Spleen (tissue), 11 donors: ENCODE results near the gene UBALD2. TPM values are rescaled to one million over a fixed set of nuclear protein-coding genes. Genes with fewer than 3 reads are reported as not detected.
"Not testable (repeated sequence)": the region's sequence is repeated elsewhere in the genome, so short reads cannot be mapped to it uniquely, and the experiment has no call there.

Experiments
- DNase-seq: peaks from one replicate; pipeline ENCODE4 v3.0.0-alpha.2; 2020
- H3K27ac ChIP-seq, 8 donors: fragments of 200-600 bp; sonication (generic) in 7 of 8; 1 replicate in 4 of 8; 2 replicates in 4 of 8; pipeline versions ENCODE4 v1.5.0 to v1.8.0; 2016 to 2021; ENCODE audit warnings: inconsistent platforms in 4 of 8, mild to moderate bottlenecking in 4 of 8, moderate library complexity in 1 of 8
- H3K27me3 ChIP-seq, 7 donors: fragments of 200-600 bp; sonication (generic) in 6 of 7; replicated peaks in 1 of 7; 1 replicate in 4 of 7; 2 replicates in 3 of 7; pipeline versions ENCODE4 v1.5.0 to v1.8.0; 2016 to 2021; ENCODE audit warnings: inconsistent platforms in 3 of 7, mild to moderate bottlenecking in 1 of 7
- H3K36me3 ChIP-seq, 6 donors: fragments of 200-600 bp; sonication (generic) in 5 of 6; 1 replicate in 4 of 6; 2 replicates in 2 of 6; pipeline versions ENCODE4 v1.5.0 to v1.8.0; 2016 to 2021; ENCODE audit warnings: inconsistent platforms in 2 of 6
- H3K4me1 ChIP-seq, 6 donors: fragments of 200-600 bp; sonication (generic) in 5 of 6; 1 replicate in 3 of 6; 2 replicates in 3 of 6; pipeline versions ENCODE4 v1.5.0 to v1.8.0; 2016 to 2021; ENCODE audit warnings: inconsistent platforms in 3 of 6
- H3K4me3 ChIP-seq, 8 donors: fragments of 200-600 bp; sonication (generic) in 7 of 8; 1 replicate in 4 of 8; 2 replicates in 4 of 8; pipeline versions ENCODE4 v1.5.0 to v1.8.0; 2016 to 2021; ENCODE audit warnings: inconsistent platforms in 4 of 8, mild to moderate bottlenecking in 4 of 8, moderate library complexity in 2 of 8
- H3K9me3 ChIP-seq, 8 donors: fragments of 200-600 bp; sonication (generic) in 7 of 8; 1 replicate in 4 of 8; 2 replicates in 4 of 8; pipeline versions ENCODE4 v1.5.0 to v1.8.0; 2016 to 2021; ENCODE audit warnings: inconsistent platforms in 4 of 8
- CTCF ChIP-seq, 11 experiments: fragments of 200-600 bp in 7 of 11; fragments of 450-650 bp in 4 of 11; sonication (generic) in 4 of 11; IDR thresholded peaks in 8 of 11; conservative IDR thresholded peaks in 3 of 11; 1 replicate in 7 of 11; 2 replicates in 4 of 11; pipeline versions ENCODE4 v1.4.0 to v1.8.0; 2016 to 2021; ENCODE audit warnings: antibody characterized with exemption in 11 of 11, inconsistent platforms in 4 of 11, mild to moderate bottlenecking in 1 of 11
- POLR2A ChIP-seq, 3 donors: fragments of 450-650 bp; IDR thresholded peaks; one replicate each; pipeline ENCODE4 v1.5.1; 2017; ENCODE audit warnings: antibody characterized with exemption in 3 of 3, mild to moderate bottlenecking in 1 of 3
- POLR2AphosphoS5 ChIP-seq, 3 donors: sonication (generic); formaldehyde crosslinking; IDR thresholded peaks; one replicate each; pipeline ENCODE4 v1.5.1; 2017; ENCODE audit warnings: antibody characterized with exemption in 3 of 3
- WGBS, 5 donors: extraction: QIAGEN DNeasy Blood & Tissue Kit in 3 of 5; methylation state at CpG; one replicate each; pipeline versions ENCODE4 v1.1.5 to v1.1.7; 2013 to 2018; 5-methylcytosine and 5-hydroxymethylcytosine counted together
- intact Hi-C: fragments of 100-400 bp; cut with DNase I; formaldehyde crosslinking; loops from one replicate; pipeline ENCODE4 v1.15.0; 2023; ENCODE audit warnings: low total_unique reads
- polyA plus RNA-seq, 3 donors: library from polyadenylated mRNA; stranded (reverse); fragments of 200-250 nt; gene quantifications; one replicate each; pipeline ENCODE4 v1.2.1, GENCODE V29; 2013
- total RNA-seq, 7 donors: library from RNA; depleted of rRNA in 3 of 7; stranded (reverse); fragments of >200 nt in 3 of 7; fragmentation: NEBNext Ultra II Directional in 4 of 7; extraction: Animal tissue kit (Norgen Biotek cat#: 25700) in 4 of 7; gene quantifications; one replicate each; pipeline versions ENCODE4 v1.1.0 to v1.2.1, GENCODE V29; 2016 to 2021
- donor health status: healthy with polysubstance abuse.
- donor health status: DM: no; HTN: no; CAD: no; lungs with moderate emphysema.
- donor health status: DM: no; HTN: no; CAD: no.
- donor health status: Bipolar disorder and iron deficiency.
- donor health status: healthy.
- donor health status: DM: no; HTN: no; CAD: no.
- donor health status: DM: yes; HTN: yes; CAD: no.

UBALD2 gene
- total and polyA plus RNA-seq, 10 donors, result 28.9 to 91.3 (median 49.2) TPM

GRCh38 chr17:76304226-76305134 lies 39.3 kb downstream of the UBALD2 start:
- Histone ChIP-seq H3K27ac (no peak overlapping the region), H3K4me1 (peaks cover 0 to 7% (median under 1%) of the 10 kb centered on the region in 6 donors), H3K36me3 (peaks cover 0 to 25% (median 7%) of the 10 kb centered on the region in 6 donors), H3K9me3 (no peaks in the 10 kb centered on the region), H3K27me3 (no peaks in the 10 kb centered on the region), H3K4me3 (no peak overlapping the region)
- peak; percentile 43 for DNase-seq
- TF ChIP-seq POLR2A (IDR thresholded peaks at IDR 0.05) (no peak), POLR2AphosphoS5 (IDR thresholded peaks at IDR 0.05) (no peak), CTCF (IDR thresholded peaks at IDR 0.05 in 8 of 11, conservative IDR thresholded peaks at IDR 0.05 in 3 of 11) (no peak)
- intact Hi-C loops, result loop anchor here (5.0 to 10.0 kb wide), 2 partner anchors 93 to 200 kb away; partner anchors contain the start of gene RHBDF2
- 86 to 93% (median 89%) methylated on average over 14 to 17 of the region's 17 CpGs for WGBS, 5 donors

DNA sequence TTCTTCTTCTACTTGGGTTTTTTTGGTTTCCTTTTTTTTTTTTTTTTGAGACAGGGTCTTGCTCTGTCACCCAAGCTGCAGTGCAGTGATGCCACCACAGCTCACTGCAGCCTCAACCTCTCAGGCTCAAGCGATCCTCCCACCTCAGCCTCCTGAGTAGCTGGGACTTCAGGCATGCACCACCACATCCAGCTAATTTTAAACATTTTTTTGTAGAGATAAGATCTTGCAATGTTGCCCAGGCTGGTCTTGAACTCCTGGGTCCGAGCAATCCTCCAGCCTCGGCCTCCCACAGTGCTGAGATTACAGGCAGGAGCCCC lies 39.9 kb downstream of the UBALD2 start:
- intact Hi-C loops, result loop anchor here (10.0 kb wide), 1 partner anchor 200 kb away; the partner anchor contains the start of gene RHBDF2
- H3K36me3 ChIP-seq, result peaks cover 0 to 29% (median 7%) of the 10 kb centered on the region in 6 donors
- H3K9me3 ChIP-seq, H3K27me3 ChIP-seq, H3K4me1 ChIP-seq, H3K4me3 ChIP-seq, H3K27ac ChIP-seq: not testable (repeated sequence)
- WGBS, 5 donors, result 89 to 99% (median 97%) methylated on average over 3 of the region's 3 CpGs
- peak; percentile 39 for DNase-seq

- WGBS, 5 donors, result 96 to 98% (median 97%) methylated on average over 49 to 58 of the region's 58 CpGs
- Histone ChIP-seq H3K4me3 (no peak overlapping the region), H3K9me3 (no peaks in the 10 kb centered on the region), H3K27ac (no peak overlapping the region), H3K36me3 (peaks cover 0 to 52% (median 17%) of the 10 kb centered on the region in 6 donors), H3K27me3 (no peaks in the 10 kb centered on the region), H3K4me1 (peaks cover 0 to 6% (median 0%) of the 10 kb centered on the region in 6 donors)
- peak; percentile 59 for DNase-seq
- intact Hi-C loops, result loop anchor here (10.0 kb wide), 1 partner anchor 197 kb away; the partner anchor contains the start of gene RHBDF2
- TF ChIP-seq CTCF (IDR thresholded peaks at IDR 0.05 in 8 of 11, conservative IDR thresholded peaks at IDR 0.05 in 3 of 11) (no peak), POLR2A (IDR thresholded peaks at IDR 0.05) (no peak), POLR2AphosphoS5 (IDR thresholded peaks at IDR 0.05) (peak in 1 of 3 donors; percentile 52)
Measured at GRCh38 chr17:76307299-76307965, 42.3 kb downstream of the UBALD2 start.

DNA sequence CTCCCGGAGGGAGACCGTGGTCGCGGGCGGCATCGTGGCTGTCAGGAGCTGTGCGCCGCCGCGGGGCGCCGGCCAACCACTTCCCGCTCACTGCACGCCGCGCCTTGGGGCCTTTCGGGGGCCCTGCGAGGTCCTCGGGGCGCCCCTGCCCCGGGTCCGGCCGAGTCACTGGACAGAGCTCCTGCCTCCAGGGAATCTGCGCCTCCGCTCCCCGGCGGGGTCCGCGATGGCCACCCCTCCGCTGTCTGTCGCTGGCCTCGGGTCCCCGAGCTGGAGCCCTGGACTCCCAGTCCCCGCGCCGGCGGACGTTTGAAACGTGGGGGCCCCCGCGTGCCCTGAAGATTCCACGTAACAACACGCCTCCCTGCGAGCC lies 42.8 kb downstream of the UBALD2 start, which contains the start of gene QRICH2:
Gene QRICH2, minus strand, starts transcription at position 311 of the 373 bp plus-strand sequence. Its CDS starts 278 bp downstream, at position 33.
- intact Hi-C loops, result loop anchor here (10.0 kb wide), 1 partner anchor 197 kb away; the partner anchor contains the start of gene RHBDF2
- TF ChIP-seq CTCF (IDR thresholded peaks at IDR 0.05 in 8 of 11, conservative IDR thresholded peaks at IDR 0.05 in 3 of 11), result no peak
- TF ChIP-seq POLR2A (IDR thresholded peaks at IDR 0.05), result no peak
- TF ChIP-seq POLR2AphosphoS5 (IDR thresholded peaks at IDR 0.05), result no peak
- 95 to 98% (median 97%) methylated on average over 14 to 44 of the region's 44 CpGs for WGBS, 5 donors

More for the DNA sequence above, 42.8 kb downstream of the UBALD2 start, which contains the start of gene QRICH2:
- peaks cover 0 to 57% (median 22%) of the 10 kb centered on the region in 6 donors for H3K36me3 ChIP-seq
- H3K27me3 ChIP-seq, result no peaks in the 10 kb centered on the region
- peak; percentile 43 for DNase-seq
- H3K27ac ChIP-seq, result no peak within 1 kb of the TSS
- no peak within 1 kb of the TSS for H3K4me3 ChIP-seq
- H3K4me1 ChIP-seq, result peaks cover 0 to under 1% (median 0%) of the 10 kb centered on the region in 6 donors
- no peaks in the 10 kb centered on the region for H3K9me3 ChIP-seq
